ENCODE results near the gene SPCS3.
A peak's percentile ranks its signal among the peaks of the same experiment; 100 is the strongest.

- TF ChIP-seq POLR2A (IDR thresholded peaks at IDR 0.05; ENCODE audit: low read length) (peak; percentile 97), GATA1 (IDR thresholded peaks at IDR 0.05; ENCODE audit: low read depth, low read length) (no peak)
Measured at GRCh38 chr4:176319704-176320339, at the start of gene SPCS3.
